Vagina (tissue), 2 donors: ENCODE results near the gene BRINP2. TPM values are rescaled to one million over a fixed set of nuclear protein-coding genes. Genes with fewer than 3 reads are reported as not detected.

Experiments used
- DNase-seq, 2 donors: peaks; one replicate each; pipeline ENCODE4 v3.0.0-alpha.2; 2017; ENCODE audit errors: extremely low spot score in 2 of 2
- H3K27ac ChIP-seq: fragments of 200-600 bp; sonication (generic); one replicate; pipeline ENCODE4 v1.5.1; 2019
- H3K27me3 ChIP-seq: fragments of 200-600 bp; sonication (generic); one replicate; pipeline ENCODE4 v1.5.1; 2019
- H3K36me3 ChIP-seq, 2 donors: fragments of 200-600 bp; sonication (generic); one replicate each; pipeline ENCODE4 v1.5.1; 2017 to 2019
- H3K4me1 ChIP-seq: fragments of 200-600 bp; sonication (generic); one replicate; pipeline ENCODE4 v1.5.1; 2019
- H3K4me3 ChIP-seq, 2 donors: fragments of 200-600 bp; sonication (generic); 1 replicate in 1 of 2; 2 replicates in 1 of 2; pipeline ENCODE4 v1.5.1; 2016 to 2019
- H3K9me3 ChIP-seq: fragments of 200-600 bp; sonication (generic); one replicate; pipeline ENCODE4 v1.5.1; 2019
- POLR2A ChIP-seq, 2 donors: fragments of 450-650 bp; IDR thresholded peaks; one replicate each; pipeline ENCODE4 v1.6.1; 2017; ENCODE audit warnings: antibody characterized with exemption in 2 of 2, mild to moderate bottlenecking in 2 of 2, moderate library complexity in 2 of 2
- POLR2AphosphoS5 ChIP-seq, 2 donors: sonication (generic); formaldehyde crosslinking; IDR thresholded peaks; one replicate each; pipeline ENCODE4 v1.9.0; 2017; ENCODE audit warnings: antibody characterized with exemption in 2 of 2, mild to moderate bottlenecking in 2 of 2, low read depth in 1 of 2; ENCODE audit not compliant: insufficient read depth in 1 of 2
- intact Hi-C: fragments of 100-400 bp; cut with DNase I; formaldehyde crosslinking; loops from one replicate; pipeline ENCODE4 v1.15.1; 2023
- total RNA-seq: library from RNA; depleted of rRNA; stranded (reverse); fragments of >200 nt; gene quantifications from one replicate; pipeline ENCODE4 v1.2.3, GENCODE V29; 2016
- TF ChIP-seq, protein P1 (sequence below), 3 experiments: fragments of 450-650 bp in 2 of 3; fragments of 200-600 bp in 1 of 3; sonication (generic) in 1 of 3; IDR thresholded peaks; one replicate each; pipeline ENCODE4 v1.5.1; 2017 to 2019; ENCODE audit warnings: antibody characterized with exemption in 3 of 3, mild to moderate bottlenecking in 2 of 3, moderate library complexity in 2 of 3

The BRINP2 gene
- total RNA-seq, 1 donor from 2014 or later = 0.49 TPM

DNA sequence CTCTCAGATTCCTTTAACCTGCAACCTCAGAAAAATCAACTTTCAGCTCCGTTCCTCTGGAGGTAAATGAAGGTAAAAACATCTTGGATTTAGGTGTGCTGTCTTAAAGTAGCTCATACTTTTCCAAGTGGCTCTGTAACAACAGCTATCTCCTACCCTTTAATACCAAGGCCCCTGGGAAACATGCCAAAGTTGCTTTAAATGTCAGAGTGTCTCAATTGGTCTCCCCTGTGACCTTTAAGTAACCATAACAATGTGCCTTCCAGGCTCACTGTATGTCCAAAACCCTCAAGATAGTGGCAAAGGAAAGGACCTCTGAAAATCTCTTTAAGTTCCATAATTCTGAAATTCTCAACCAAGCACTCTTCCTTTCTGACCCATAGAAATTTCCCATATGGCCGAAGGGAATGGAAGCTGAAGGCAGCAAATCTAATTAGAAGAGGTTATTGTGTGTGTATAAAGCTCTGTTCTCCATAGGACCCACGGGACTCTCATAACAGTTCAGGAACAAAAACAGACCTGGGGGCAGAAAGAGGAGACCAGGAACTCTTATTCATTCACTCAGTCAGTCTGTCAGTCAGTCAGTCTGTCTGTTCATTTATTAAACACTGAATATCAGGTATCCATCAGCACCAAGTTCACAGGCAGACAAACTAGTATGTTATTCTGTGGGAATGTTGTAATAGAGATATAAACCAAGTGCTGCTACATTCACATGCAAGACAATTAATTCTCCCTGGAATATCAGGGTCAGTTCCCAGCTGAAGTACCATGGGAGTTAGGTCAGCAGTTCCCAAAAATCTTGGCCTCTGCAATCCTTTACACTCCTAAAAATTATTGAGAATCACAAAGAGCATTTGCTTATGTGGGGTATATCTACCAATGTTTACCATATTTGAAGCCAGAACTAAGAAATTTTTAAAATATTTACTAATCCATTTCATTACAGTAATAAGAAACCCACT is 25.4 kb upstream of the BRINP2 start:
- Histone ChIP-seq H3K9me3 (no peaks in the 10 kb centered on the region), H3K4me1 (no peaks in the 10 kb centered on the region), H3K36me3 (no peaks in the 10 kb centered on the region), H3K27ac (no peak overlapping the region), H3K27me3 (no peaks in the 10 kb centered on the region), H3K4me3 (no peak overlapping the region)
- TF ChIP-seq, protein P1, sequence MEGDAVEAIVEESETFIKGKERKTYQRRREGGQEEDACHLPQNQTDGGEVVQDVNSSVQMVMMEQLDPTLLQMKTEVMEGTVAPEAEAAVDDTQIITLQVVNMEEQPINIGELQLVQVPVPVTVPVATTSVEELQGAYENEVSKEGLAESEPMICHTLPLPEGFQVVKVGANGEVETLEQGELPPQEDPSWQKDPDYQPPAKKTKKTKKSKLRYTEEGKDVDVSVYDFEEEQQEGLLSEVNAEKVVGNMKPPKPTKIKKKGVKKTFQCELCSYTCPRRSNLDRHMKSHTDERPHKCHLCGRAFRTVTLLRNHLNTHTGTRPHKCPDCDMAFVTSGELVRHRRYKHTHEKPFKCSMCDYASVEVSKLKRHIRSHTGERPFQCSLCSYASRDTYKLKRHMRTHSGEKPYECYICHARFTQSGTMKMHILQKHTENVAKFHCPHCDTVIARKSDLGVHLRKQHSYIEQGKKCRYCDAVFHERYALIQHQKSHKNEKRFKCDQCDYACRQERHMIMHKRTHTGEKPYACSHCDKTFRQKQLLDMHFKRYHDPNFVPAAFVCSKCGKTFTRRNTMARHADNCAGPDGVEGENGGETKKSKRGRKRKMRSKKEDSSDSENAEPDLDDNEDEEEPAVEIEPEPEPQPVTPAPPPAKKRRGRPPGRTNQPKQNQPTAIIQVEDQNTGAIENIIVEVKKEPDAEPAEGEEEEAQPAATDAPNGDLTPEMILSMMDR (IDR thresholded peaks at IDR 0.05) = no peak
- TF ChIP-seq POLR2AphosphoS5 (IDR thresholded peaks at IDR 0.05; ENCODE audit: insufficient read depth in 1 of 2, low read depth in 1 of 2) = no peak
- TF ChIP-seq POLR2A (IDR thresholded peaks at IDR 0.05) = no peak
- no peak for DNase-seq
- intact Hi-C loops = no loop called here

DNA sequence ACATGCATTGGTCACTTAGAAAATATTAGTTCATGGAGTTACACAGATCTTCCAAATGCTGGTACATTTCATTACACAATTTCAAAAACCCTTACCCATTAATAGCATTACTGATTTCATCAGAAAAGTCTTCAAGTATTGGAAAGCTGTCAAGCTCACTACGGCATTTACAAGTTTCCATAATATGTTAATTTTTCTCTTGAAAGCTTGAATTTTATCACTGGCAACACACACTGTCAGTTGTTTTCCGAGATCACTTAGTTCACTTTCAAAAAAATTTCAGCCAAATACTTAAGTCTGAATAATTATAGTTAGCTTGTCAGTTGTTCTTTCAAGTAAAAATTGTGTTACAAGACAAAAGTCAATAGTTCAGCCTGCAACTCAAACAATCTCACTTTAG is 24.3 kb upstream of the BRINP2 start:
- Histone ChIP-seq H3K27me3 (no peaks in the 10 kb centered on the region), H3K4me3 (no peak overlapping the region), H3K9me3 (no peaks in the 10 kb centered on the region), H3K27ac (no peak overlapping the region), H3K36me3 (no peaks in the 10 kb centered on the region), H3K4me1 (no peaks in the 10 kb centered on the region)
- no peak for DNase-seq
- TF ChIP-seq, protein P1 (IDR thresholded peaks at IDR 0.05) = no peak
- TF ChIP-seq POLR2A (IDR thresholded peaks at IDR 0.05) (no peak), POLR2AphosphoS5 (IDR thresholded peaks at IDR 0.05; ENCODE audit: insufficient read depth in 1 of 2, low read depth in 1 of 2) (no peak)
- intact Hi-C loops = no loop called here

DNA sequence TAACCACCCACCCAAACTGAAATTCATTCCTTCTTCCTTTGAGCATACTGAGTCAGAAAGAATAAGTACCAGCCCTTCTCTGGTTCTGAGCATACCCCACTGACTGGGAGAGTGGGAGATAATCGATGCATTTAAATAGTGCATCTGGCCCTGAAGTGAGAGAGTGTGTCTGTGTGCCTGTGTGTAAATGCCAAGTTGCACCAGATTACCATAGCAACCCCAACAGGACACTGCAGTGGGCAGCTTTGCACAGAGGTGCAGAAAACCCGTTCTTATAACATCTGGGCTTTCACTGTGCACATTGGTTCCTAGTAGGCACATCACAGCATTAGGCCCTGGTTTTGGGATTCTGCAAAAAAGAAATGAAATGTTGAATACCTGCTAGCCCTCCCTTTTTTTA is 8.5 kb upstream of the BRINP2 start:
- Histone ChIP-seq H3K36me3 (no peaks in the 10 kb centered on the region), H3K27ac (no peak overlapping the region), H3K4me1 (peaks cover 11% of the 10 kb centered on the region), H3K4me3 (no peak overlapping the region), H3K9me3 (no peaks in the 10 kb centered on the region), H3K27me3 (peaks cover 5% of the 10 kb centered on the region)
- DNase-seq = no peak
- TF ChIP-seq, protein P1 (IDR thresholded peaks at IDR 0.05) = no peak
- TF ChIP-seq POLR2A (IDR thresholded peaks at IDR 0.05) (no peak), POLR2AphosphoS5 (IDR thresholded peaks at IDR 0.05; ENCODE audit: insufficient read depth in 1 of 2, low read depth in 1 of 2) (no peak)
- intact Hi-C loops = no loop called here

DNA sequence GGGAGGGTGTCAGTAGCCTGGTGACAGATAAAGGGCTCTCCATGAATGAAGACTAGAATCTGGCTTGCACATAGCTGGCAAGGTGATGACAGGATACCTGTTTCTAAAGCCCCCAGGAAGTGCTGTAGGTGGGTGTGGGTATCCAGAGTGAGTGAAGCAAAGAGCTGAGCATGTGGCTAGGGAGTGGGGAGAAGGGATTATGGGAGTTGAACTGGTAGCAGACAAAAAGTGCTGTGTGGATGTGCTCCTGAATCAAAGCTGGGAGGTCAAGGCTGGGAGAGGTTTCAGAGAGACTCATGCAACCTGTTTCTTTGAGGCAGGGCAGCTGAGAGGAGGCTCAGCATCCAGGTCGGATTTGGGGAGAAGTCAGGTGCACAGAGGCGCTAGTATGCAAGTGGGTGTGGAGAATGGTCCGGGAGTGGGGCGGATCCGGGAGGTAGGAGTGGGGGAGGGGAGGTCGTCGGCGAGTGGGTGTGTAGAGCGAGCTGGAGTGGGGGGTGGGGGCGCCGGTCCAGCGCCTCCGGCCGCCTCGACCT is 6.8 kb upstream of the BRINP2 start:
- no peak for TF ChIP-seq POLR2A (IDR thresholded peaks at IDR 0.05)
- TF ChIP-seq, protein P1 (IDR thresholded peaks at IDR 0.05) = no peak
- TF ChIP-seq POLR2AphosphoS5 (IDR thresholded peaks at IDR 0.05; ENCODE audit: insufficient read depth in 1 of 2, low read depth in 1 of 2) = no peak
- Histone ChIP-seq H3K27ac (no peak overlapping the region), H3K36me3 (no peaks in the 10 kb centered on the region), H3K27me3 (peaks cover 5% of the 10 kb centered on the region), H3K9me3 (no peaks in the 10 kb centered on the region), H3K4me1 (peaks cover 11% of the 10 kb centered on the region), H3K4me3 (peak overlapping the region; percentile 27 to 42)
- DNase-seq = no peak
- intact Hi-C loops = no loop called here
